ENCODE measurements around the gene FAIM2.
"Not testable (repeated sequence)": the region's sequence is repeated elsewhere in the genome, so short reads cannot be mapped to it uniquely, and the experiment has no call there.

FAIM2 gene

GRCh38 chr12:49880756-49881414, 22.8 kb downstream of the FAIM2 start:
- Histone ChIP-seq H3K36me3 (ENCODE audit: control insufficient read depth in 1 of 2, insufficient read depth in 2 of 2, low read length in 2 of 2) (no peaks in the 10 kb centered on the region), H3K4me3 (ENCODE audit: low read depth in 1 of 2, low read length in 2 of 2) (no peak overlapping the region), H3K27ac (ENCODE audit: low read length) (no peak overlapping the region), H3K27me3 (ENCODE audit: low read depth, low read length) (no peaks in the 10 kb centered on the region), H3K4me1 (ENCODE audit: control insufficient read depth in 1 of 2, insufficient read depth in 2 of 2, low read length in 2 of 2) (no peaks in the 10 kb centered on the region), H3K9me3 (ENCODE audit: control insufficient read depth in 1 of 2, low read length in 2 of 2) (no peaks in the 10 kb centered on the region)

GRCh38 chr12:49879065-49879464, 24.6 kb downstream of the FAIM2 start:
- not testable (repeated sequence) for H3K27me3 ChIP-seq (ENCODE audit: low read depth, low read length); H3K9me3 ChIP-seq (ENCODE audit: control insufficient read depth in 1 of 2, low read length in 2 of 2); H3K4me3 ChIP-seq (ENCODE audit: low read depth in 1 of 2, low read length in 2 of 2); H3K4me1 ChIP-seq (ENCODE audit: control insufficient read depth in 1 of 2, insufficient read depth in 2 of 2, low read length in 2 of 2); H3K36me3 ChIP-seq (ENCODE audit: control insufficient read depth in 1 of 2, insufficient read depth in 2 of 2, low read length in 2 of 2); H3K27ac ChIP-seq (ENCODE audit: low read length)

GRCh38 chr12:49878021-49878420, 25.7 kb downstream of the FAIM2 start:
- Histone ChIP-seq H3K27me3 (ENCODE audit: low read depth, low read length) (no peaks in the 10 kb centered on the region), H3K4me3 (ENCODE audit: low read depth in 1 of 2, low read length in 2 of 2) (no peak overlapping the region), H3K27ac (ENCODE audit: low read length) (no peak overlapping the region), H3K9me3 (ENCODE audit: control insufficient read depth in 1 of 2, low read length in 2 of 2) (no peaks in the 10 kb centered on the region), H3K4me1 (ENCODE audit: control insufficient read depth in 1 of 2, insufficient read depth in 2 of 2, low read length in 2 of 2) (no peaks in the 10 kb centered on the region), H3K36me3 (ENCODE audit: control insufficient read depth in 1 of 2, insufficient read depth in 2 of 2, low read length in 2 of 2) (no peaks in the 10 kb centered on the region)

DNA sequence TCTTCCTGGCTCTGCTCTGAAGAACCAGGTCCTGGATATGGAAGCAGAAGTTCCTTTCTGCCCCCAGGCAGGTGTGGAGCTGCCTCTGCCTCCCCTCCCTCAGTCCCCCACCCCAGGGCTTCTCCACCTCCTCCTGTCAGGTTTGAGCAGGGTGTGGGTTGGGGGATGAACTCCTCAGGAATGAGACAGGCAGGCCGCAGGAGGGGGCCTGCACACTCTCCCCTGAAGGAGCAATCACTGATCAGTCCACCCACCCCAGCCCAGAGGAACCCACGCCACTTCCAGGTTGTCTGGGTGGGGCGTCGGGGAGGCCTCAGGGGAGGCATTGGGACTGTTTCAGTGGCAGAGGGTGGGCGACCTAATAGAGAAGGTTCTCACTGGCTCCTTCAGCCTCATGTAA, 26.6 kb downstream of the FAIM2 start:
- Histone ChIP-seq H3K4me1 (ENCODE audit: control insufficient read depth in 1 of 2, insufficient read depth in 2 of 2, low read length in 2 of 2) (no peaks in the 10 kb centered on the region), H3K9me3 (ENCODE audit: control insufficient read depth in 1 of 2, low read length in 2 of 2) (no peaks in the 10 kb centered on the region), H3K36me3 (ENCODE audit: control insufficient read depth in 1 of 2, insufficient read depth in 2 of 2, low read length in 2 of 2) (no peaks in the 10 kb centered on the region), H3K27me3 (ENCODE audit: low read depth, low read length) (no peaks in the 10 kb centered on the region), H3K27ac (ENCODE audit: low read length) (no peak overlapping the region), H3K4me3 (ENCODE audit: low read depth in 1 of 2, low read length in 2 of 2) (no peak overlapping the region)

DNA sequence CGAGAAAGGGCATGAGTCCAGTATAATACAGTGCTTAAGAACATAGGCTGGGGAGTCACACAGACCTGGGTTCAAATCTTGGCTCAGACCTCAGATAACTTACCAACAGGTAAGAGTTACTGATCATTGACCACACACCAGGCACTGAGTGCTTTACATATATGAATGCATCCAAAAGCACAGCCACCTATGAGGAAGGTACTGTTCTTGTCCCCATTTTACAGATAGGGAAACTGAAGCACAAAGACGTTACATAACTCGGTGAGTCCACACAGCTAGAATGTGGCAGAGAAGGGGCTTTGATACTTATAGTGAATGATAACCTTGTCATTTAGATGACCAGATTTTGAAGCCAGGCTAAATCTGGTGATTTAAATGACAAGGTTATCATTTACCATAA, 27.6 kb downstream of the FAIM2 start:
- Histone ChIP-seq H3K4me3 (ENCODE audit: low read depth in 1 of 2, low read length in 2 of 2) (no peak overlapping the region), H3K36me3 (ENCODE audit: control insufficient read depth in 1 of 2, insufficient read depth in 2 of 2, low read length in 2 of 2) (no peaks in the 10 kb centered on the region)

GRCh38 chr12:49875115-49875720, 28.5 kb downstream of the FAIM2 start:
- H3K27ac ChIP-seq (ENCODE audit: low read length) = no peak overlapping the region

More for the DNA sequence above, 27.6 kb downstream of the FAIM2 start:
- no peaks in the 10 kb centered on the region for H3K9me3 ChIP-seq (ENCODE audit: control insufficient read depth in 1 of 2, low read length in 2 of 2)
- no peaks in the 10 kb centered on the region for H3K27me3 ChIP-seq (ENCODE audit: low read depth, low read length)
- H3K27ac ChIP-seq (ENCODE audit: low read length) = no peak overlapping the region
- no peaks in the 10 kb centered on the region for H3K4me1 ChIP-seq (ENCODE audit: control insufficient read depth in 1 of 2, insufficient read depth in 2 of 2, low read length in 2 of 2)

GRCh38 chr12:49874142-49874897, 29.4 kb downstream of the FAIM2 start:
- no peaks in the 10 kb centered on the region for H3K9me3 ChIP-seq (ENCODE audit: control insufficient read depth in 1 of 2, low read length in 2 of 2)
- H3K27me3 ChIP-seq (ENCODE audit: low read depth, low read length) = no peaks in the 10 kb centered on the region
- no peak overlapping the region for H3K27ac ChIP-seq (ENCODE audit: low read length)
- H3K36me3 ChIP-seq (ENCODE audit: control insufficient read depth in 1 of 2, insufficient read depth in 2 of 2, low read length in 2 of 2) = no peaks in the 10 kb centered on the region
- no peak overlapping the region for H3K4me3 ChIP-seq (ENCODE audit: low read depth in 1 of 2, low read length in 2 of 2)
- peaks cover 0 to 5% of the 10 kb centered on the region in 2 donors for H3K4me1 ChIP-seq (ENCODE audit: control insufficient read depth in 1 of 2, insufficient read depth in 2 of 2, low read length in 2 of 2)

More at GRCh38 chr12:49875115-49875720, 28.5 kb downstream of the FAIM2 start:
- Histone ChIP-seq H3K9me3 (ENCODE audit: control insufficient read depth in 1 of 2, low read length in 2 of 2) (no peaks in the 10 kb centered on the region), H3K27me3 (ENCODE audit: low read depth, low read length) (no peaks in the 10 kb centered on the region), H3K4me1 (ENCODE audit: control insufficient read depth in 1 of 2, insufficient read depth in 2 of 2, low read length in 2 of 2) (no peaks in the 10 kb centered on the region), H3K36me3 (ENCODE audit: control insufficient read depth in 1 of 2, insufficient read depth in 2 of 2, low read length in 2 of 2) (no peaks in the 10 kb centered on the region), H3K4me3 (ENCODE audit: low read depth in 1 of 2, low read length in 2 of 2) (no peak overlapping the region)

DNA sequence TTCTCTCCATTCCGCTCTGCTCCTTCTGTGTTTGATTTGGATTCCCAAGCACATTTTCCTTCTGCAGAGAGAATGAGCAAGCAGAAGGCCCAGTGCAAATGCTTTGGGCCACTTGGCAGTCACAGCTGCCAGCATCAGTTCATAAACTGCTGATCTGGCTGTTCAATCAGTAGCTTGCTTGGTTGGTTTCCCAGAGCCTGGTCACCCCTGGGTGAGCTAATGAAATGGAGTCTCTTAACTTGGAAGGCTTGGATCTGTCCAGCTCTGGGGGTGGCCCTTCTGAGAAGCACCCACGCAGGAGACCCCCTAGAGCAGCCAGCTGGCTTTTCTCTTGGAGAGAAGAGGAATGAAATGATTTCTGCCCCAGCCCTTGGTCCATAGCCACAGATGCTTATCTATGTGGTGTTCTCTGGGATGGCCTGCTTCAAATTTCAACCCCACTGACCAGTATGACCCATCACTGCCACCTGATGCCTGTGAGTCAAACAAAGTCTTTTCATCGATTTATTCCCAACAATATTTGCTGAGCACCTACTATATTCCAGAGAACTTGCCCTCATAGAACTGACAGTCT, 30.3 kb downstream of the FAIM2 start:
- Histone ChIP-seq H3K27me3 (ENCODE audit: low read depth, low read length) (no peaks in the 10 kb centered on the region), H3K9me3 (ENCODE audit: control insufficient read depth in 1 of 2, low read length in 2 of 2) (no peaks in the 10 kb centered on the region), H3K27ac (ENCODE audit: low read length) (no peak overlapping the region), H3K4me3 (ENCODE audit: low read depth in 1 of 2, low read length in 2 of 2) (no peak overlapping the region), H3K36me3 (ENCODE audit: control insufficient read depth in 1 of 2, insufficient read depth in 2 of 2, low read length in 2 of 2) (no peaks in the 10 kb centered on the region), H3K4me1 (ENCODE audit: control insufficient read depth in 1 of 2, insufficient read depth in 2 of 2, low read length in 2 of 2) (peaks cover 3 to 13% of the 10 kb centered on the region in 2 donors)

- peaks cover 3 to 19% of the 10 kb centered on the region in 2 donors for H3K4me1 ChIP-seq (ENCODE audit: control insufficient read depth in 1 of 2, insufficient read depth in 2 of 2, low read length in 2 of 2)
- no peak overlapping the region for H3K27ac ChIP-seq (ENCODE audit: low read length)
- H3K4me3 ChIP-seq (ENCODE audit: low read depth in 1 of 2, low read length in 2 of 2) = no peak overlapping the region
- H3K9me3 ChIP-seq (ENCODE audit: control insufficient read depth in 1 of 2, low read length in 2 of 2) = no peaks in the 10 kb centered on the region
- no peaks in the 10 kb centered on the region for H3K36me3 ChIP-seq (ENCODE audit: control insufficient read depth in 1 of 2, insufficient read depth in 2 of 2, low read length in 2 of 2)
- no peaks in the 10 kb centered on the region for H3K27me3 ChIP-seq (ENCODE audit: low read depth, low read length)
These were observed 30.9 kb downstream of the FAIM2 start for GRCh38 chr12:49872781-49873181.

DNA sequence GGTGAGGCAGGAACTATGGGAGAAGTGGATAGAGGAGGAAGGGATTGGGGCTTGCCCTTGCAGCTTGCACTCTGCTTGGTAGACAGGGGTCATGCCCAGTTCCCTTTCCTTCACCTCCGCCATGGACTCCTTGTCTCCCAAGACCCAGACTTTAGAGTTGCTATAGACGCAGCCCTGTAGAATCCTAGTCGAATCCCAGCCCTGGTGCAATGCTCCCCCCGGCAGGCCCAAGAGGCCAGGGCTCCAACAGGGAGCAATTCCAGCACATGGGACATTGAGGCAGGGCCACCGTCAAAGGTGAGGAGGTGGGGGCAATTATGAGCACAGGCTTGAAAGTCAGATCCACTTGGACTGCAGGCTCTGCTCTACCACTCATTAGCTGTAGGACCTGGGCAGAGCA, 31.3 kb downstream of the FAIM2 start:
- Histone ChIP-seq H3K36me3 (ENCODE audit: control insufficient read depth in 1 of 2, insufficient read depth in 2 of 2, low read length in 2 of 2) (no peaks in the 10 kb centered on the region), H3K27me3 (ENCODE audit: low read depth, low read length) (no peaks in the 10 kb centered on the region), H3K4me3 (ENCODE audit: low read depth in 1 of 2, low read length in 2 of 2) (no peak overlapping the region), H3K4me1 (ENCODE audit: control insufficient read depth in 1 of 2, insufficient read depth in 2 of 2, low read length in 2 of 2) (peaks cover 3 to 23% of the 10 kb centered on the region in 2 donors), H3K27ac (ENCODE audit: low read length) (no peak overlapping the region), H3K9me3 (ENCODE audit: control insufficient read depth in 1 of 2, low read length in 2 of 2) (no peaks in the 10 kb centered on the region)

DNA sequence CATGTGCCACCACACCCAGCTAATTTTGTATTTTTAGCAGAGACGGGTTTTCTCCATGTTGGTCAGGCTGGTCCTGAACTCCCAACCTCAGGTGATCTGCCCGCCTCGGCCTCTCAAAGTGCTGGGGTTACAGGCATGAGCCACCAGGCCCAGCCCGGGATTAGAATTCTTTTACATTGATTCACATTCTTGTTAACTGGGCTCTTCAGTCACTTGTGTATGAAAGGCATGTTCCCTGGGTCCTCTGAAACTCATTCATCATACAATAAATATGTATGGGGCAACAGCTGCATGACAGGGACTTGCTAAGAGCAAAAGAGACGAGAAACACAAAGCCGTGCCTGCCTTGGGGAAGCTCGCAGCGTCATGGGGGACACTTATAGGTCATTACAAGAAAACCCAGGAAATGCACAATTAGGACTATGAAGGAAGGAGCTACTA, 31.9 kb downstream of the FAIM2 start:
- not testable (repeated sequence) for H3K9me3 ChIP-seq (ENCODE audit: control insufficient read depth in 1 of 2, low read length in 2 of 2); H3K36me3 ChIP-seq (ENCODE audit: control insufficient read depth in 1 of 2, insufficient read depth in 2 of 2, low read length in 2 of 2); H3K27ac ChIP-seq (ENCODE audit: low read length); H3K27me3 ChIP-seq (ENCODE audit: low read depth, low read length); H3K4me3 ChIP-seq (ENCODE audit: low read depth in 1 of 2, low read length in 2 of 2)
- peaks cover 3 to 27% of the 10 kb centered on the region in 2 donors for H3K4me1 ChIP-seq (ENCODE audit: control insufficient read depth in 1 of 2, insufficient read depth in 2 of 2, low read length in 2 of 2)
